Liver (tissue), 9 donors: ENCODE data around the gene C2orf76. TPM values are rescaled to one million over a fixed set of nuclear protein-coding genes. Genes with fewer than 3 reads are reported as not detected.
"Not testable (repeated sequence)": the region's sequence is repeated elsewhere in the genome, so short reads cannot be mapped to it uniquely, and the experiment has no call there.

Source experiments
- DNase-seq: peaks from one replicate; pipeline ENCODE4 v3.0.0-alpha.2; 2017; ENCODE audit warnings: low spot score
- H3K27ac ChIP-seq, 2 donors: one replicate each; pipeline ENCODE4 v1.7.0; 2013; ENCODE audit warnings: inconsistent platforms in 2 of 2, low read length in 2 of 2, control low read depth in 1 of 2, low read depth in 1 of 2, mild to moderate bottlenecking in 1 of 2
- H3K27me3 ChIP-seq, 4 donors: one replicate each; pipeline versions ENCODE4 v1.6.1 to v1.7.0; 2013; ENCODE audit warnings: low read length in 3 of 4, inconsistent platforms in 1 of 4, mild to moderate bottlenecking in 1 of 4, moderate library complexity in 1 of 4; ENCODE audit not compliant: control insufficient read depth in 4 of 4, insufficient read depth in 4 of 4
- H3K36me3 ChIP-seq, 4 donors: one replicate each; pipeline versions ENCODE4 v1.6.1 to v1.7.0; 2013; ENCODE audit warnings: low read length in 3 of 4, mild to moderate bottlenecking in 3 of 4, low read depth in 1 of 4, moderate library complexity in 1 of 4; ENCODE audit not compliant: control insufficient read depth in 4 of 4, insufficient read depth in 3 of 4
- H3K4me1 ChIP-seq, 4 donors: one replicate each; pipeline versions ENCODE4 v1.6.1 to v1.7.0; 2013; ENCODE audit warnings: low read length in 3 of 4, mild to moderate bottlenecking in 3 of 4, moderate library complexity in 1 of 4; ENCODE audit not compliant: control insufficient read depth in 4 of 4, insufficient read depth in 4 of 4
- H3K4me3 ChIP-seq, 3 donors: one replicate each; pipeline versions ENCODE4 v1.6.1 to v1.7.0; 2013; ENCODE audit warnings: low read length in 3 of 3, control low read depth in 1 of 3, low read depth in 1 of 3, mild to moderate bottlenecking in 1 of 3
- H3K9ac ChIP-seq, 2 donors: one replicate each; pipeline ENCODE4 v1.7.0; 2013; ENCODE audit warnings: low read length in 2 of 2, mild to moderate bottlenecking in 2 of 2, moderate library complexity in 2 of 2, control low read depth in 1 of 2, low read depth in 1 of 2
- H3K9me3 ChIP-seq, 4 donors: one replicate each; pipeline versions ENCODE4 v1.6.1 to v1.7.0; 2013; ENCODE audit warnings: low read length in 3 of 4; ENCODE audit not compliant: control insufficient read depth in 4 of 4
- ATF3 ChIP-seq: IDR thresholded peaks from 2 replicates; pipeline ENCODE4 v1.6.1; 2016; ENCODE audit warnings: antibody characterized with exemption
- CTCF ChIP-seq: fragments of 150-350 bp; IDR thresholded peaks from 2 replicates; pipeline ENCODE4 v1.5.1; 2017; ENCODE audit warnings: improper control_type of control experiment, low read depth, low read length; ENCODE audit not compliant: missing input control
- EGR1 ChIP-seq, 2 donors: IDR thresholded peaks; 2 replicates each; pipeline ENCODE4 v1.6.1; 2016 to 2018; ENCODE audit warnings: antibody characterized with exemption in 2 of 2, low read depth in 2 of 2
- FOXA1 ChIP-seq: IDR thresholded peaks from 2 replicates; pipeline ENCODE4 v1.6.1; 2016; ENCODE audit warnings: antibody characterized with exemption
- FOXA2 ChIP-seq: IDR thresholded peaks from 2 replicates; pipeline ENCODE4 v1.6.1; 2016; ENCODE audit warnings: antibody characterized with exemption
- GABPA ChIP-seq, 2 donors: IDR thresholded peaks in 1 of 2; conservative IDR thresholded peaks in 1 of 2; 2 replicates each; pipeline ENCODE4 v1.6.1; 2016; ENCODE audit warnings: antibody characterized with exemption in 2 of 2, mild to moderate bottlenecking in 1 of 2, moderate library complexity in 1 of 2
- HNF4A ChIP-seq, 2 donors: conservative IDR thresholded peaks; 2 replicates each; pipeline ENCODE4 v1.6.1; 2016; ENCODE audit warnings: antibody characterized with exemption in 2 of 2, mild to moderate bottlenecking in 2 of 2
- HNF4G ChIP-seq: IDR thresholded peaks from 2 replicates; pipeline ENCODE4 v1.6.1; 2016; ENCODE audit warnings: antibody characterized with exemption
- JUND ChIP-seq, 2 donors: IDR thresholded peaks; 2 replicates each; pipeline ENCODE4 v1.6.1; 2016; ENCODE audit warnings: antibody characterized with exemption in 2 of 2
- NR2F2 ChIP-seq: IDR thresholded peaks from 2 replicates; pipeline ENCODE4 v1.6.1; 2016; ENCODE audit warnings: antibody characterized with exemption
- RAD21 ChIP-seq, 2 donors: IDR thresholded peaks; 2 replicates each; pipeline ENCODE4 v1.6.1; 2016; ENCODE audit warnings: antibody characterized with exemption in 2 of 2, mild to moderate bottlenecking in 2 of 2
- RXRA ChIP-seq, 2 donors: IDR thresholded peaks; 2 replicates each; pipeline ENCODE4 v1.6.1; 2017 to 2018; ENCODE audit warnings: antibody characterized with exemption in 2 of 2, mild to moderate bottlenecking in 1 of 2
- SP1 ChIP-seq: IDR thresholded peaks from 2 replicates; pipeline ENCODE4 v1.6.1; 2018; ENCODE audit warnings: antibody characterized with exemption, mild to moderate bottlenecking
- TAF1 ChIP-seq: conservative IDR thresholded peaks from 2 replicates; pipeline ENCODE4 v1.6.1; 2016; ENCODE audit warnings: antibody characterized with exemption, mild to moderate bottlenecking
- YY1 ChIP-seq: IDR thresholded peaks from 2 replicates; pipeline ENCODE4 v1.6.1; 2016; ENCODE audit warnings: antibody characterized with exemption, mild to moderate bottlenecking
- WGBS: extraction: QIAGEN DNeasy Blood & Tissue Kit; methylation state at CpG from one replicate; pipeline ENCODE4 v1.1.7; 2013; 5-methylcytosine and 5-hydroxymethylcytosine counted together
- polyA plus RNA-seq, 2 donors: library from polyadenylated mRNA; stranded (reverse) in 1 of 2; unstranded in 1 of 2; fragments of 200-250 nt in 1 of 2; fragments of >200 nt in 1 of 2; fragmentation: Nextera tagmentation in 1 of 2; extraction: Ambion mirVana in 1 of 2; gene quantifications; one replicate each; pipeline versions ENCODE4 v1.2.1 to v1.2.3, GENCODE V29; 2013 to 2015
- total RNA-seq, 2 donors: library from RNA; depleted of rRNA; stranded (reverse); fragments of >200 nt; gene quantifications; one replicate each; pipeline ENCODE4 v1.2.3, GENCODE V29; 2014
- TF ChIP-seq, protein P1 (sequence below): IDR thresholded peaks from 2 replicates; pipeline ENCODE4 v1.6.1; 2016; ENCODE audit warnings: antibody characterized with exemption
- TF ChIP-seq, protein P2 (sequence below): IDR thresholded peaks from 2 replicates; pipeline ENCODE4 v1.6.1; 2016; ENCODE audit warnings: antibody characterized with exemption, mild to moderate bottlenecking
- TF ChIP-seq, protein P3 (sequence below): IDR thresholded peaks from 2 replicates; pipeline ENCODE4 v1.6.1; 2016; ENCODE audit warnings: antibody characterized with exemption
- donor health status: healthy.
- donor health status: healthy.
- donor health status: healthy.
- donor health status: healthy.
- donor health status: healthy.

Gene C2orf76
- total and polyA plus RNA-seq, 4 donors, result 2.7 to 6.3 (median 4.6) TPM

DNA sequence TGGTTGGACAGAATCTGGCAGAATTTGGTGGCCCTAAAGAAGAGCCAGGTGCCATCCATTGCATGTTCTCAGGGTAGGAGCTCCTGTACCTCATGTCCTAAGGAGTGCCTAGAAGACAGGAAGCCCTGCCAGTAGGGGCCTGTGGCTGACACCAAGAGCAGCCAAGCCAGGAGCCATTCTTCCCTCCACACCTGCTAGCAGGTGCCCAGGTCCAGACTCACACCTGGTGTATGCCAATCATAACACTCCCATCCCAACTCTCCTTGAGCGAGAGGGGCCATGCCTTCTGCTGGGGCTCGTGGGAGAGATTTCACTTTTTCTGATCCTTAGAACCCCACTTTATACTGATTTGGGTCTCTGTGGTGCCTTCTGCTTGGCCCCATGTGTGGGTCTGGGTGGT, 38.5 kb upstream of the C2orf76 start (continued):
- TF ChIP-seq ATF3 (no peak), NR2F2 (no peak), RXRA (IDR thresholded peaks at IDR 0.05) (no peak)

GRCh38 chr2:119403618-119404017, 37.0 kb upstream of the C2orf76 start:
- not testable (repeated sequence) for H3K36me3 ChIP-seq, DNase-seq, H3K27ac ChIP-seq, H3K9ac ChIP-seq, H3K4me3 ChIP-seq, H3K9me3 ChIP-seq, H3K27me3 ChIP-seq
- 94% methylated on average over 12 of the region's 12 CpGs for WGBS
- H3K4me1 ChIP-seq, result peaks cover 5 to 22% (median 11%) of the 10 kb centered on the region in 4 donors

GRCh38 chr2:119402645-119403560, 36.3 kb upstream of the C2orf76 start:
- TF ChIP-seq RAD21 (IDR thresholded peaks at IDR 0.05), result peak; percentile 64 to 75
- peak; percentile 74 for TF ChIP-seq SP1
- TF ChIP-seq, protein P1, sequence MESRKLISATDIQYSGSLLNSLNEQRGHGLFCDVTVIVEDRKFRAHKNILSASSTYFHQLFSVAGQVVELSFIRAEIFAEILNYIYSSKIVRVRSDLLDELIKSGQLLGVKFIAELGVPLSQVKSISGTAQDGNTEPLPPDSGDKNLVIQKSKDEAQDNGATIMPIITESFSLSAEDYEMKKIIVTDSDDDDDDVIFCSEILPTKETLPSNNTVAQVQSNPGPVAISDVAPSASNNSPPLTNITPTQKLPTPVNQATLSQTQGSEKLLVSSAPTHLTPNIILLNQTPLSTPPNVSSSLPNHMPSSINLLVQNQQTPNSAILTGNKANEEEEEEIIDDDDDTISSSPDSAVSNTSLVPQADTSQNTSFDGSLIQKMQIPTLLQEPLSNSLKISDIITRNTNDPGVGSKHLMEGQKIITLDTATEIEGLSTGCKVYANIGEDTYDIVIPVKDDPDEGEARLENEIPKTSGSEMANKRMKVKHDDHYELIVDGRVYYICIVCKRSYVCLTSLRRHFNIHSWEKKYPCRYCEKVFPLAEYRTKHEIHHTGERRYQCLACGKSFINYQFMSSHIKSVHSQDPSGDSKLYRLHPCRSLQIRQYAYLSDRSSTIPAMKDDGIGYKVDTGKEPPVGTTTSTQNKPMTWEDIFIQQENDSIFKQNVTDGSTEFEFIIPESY, result no peak
- peak; percentile 81 for TF ChIP-seq YY1
- no peak for TF ChIP-seq CTCF
- TF ChIP-seq, protein P2, sequence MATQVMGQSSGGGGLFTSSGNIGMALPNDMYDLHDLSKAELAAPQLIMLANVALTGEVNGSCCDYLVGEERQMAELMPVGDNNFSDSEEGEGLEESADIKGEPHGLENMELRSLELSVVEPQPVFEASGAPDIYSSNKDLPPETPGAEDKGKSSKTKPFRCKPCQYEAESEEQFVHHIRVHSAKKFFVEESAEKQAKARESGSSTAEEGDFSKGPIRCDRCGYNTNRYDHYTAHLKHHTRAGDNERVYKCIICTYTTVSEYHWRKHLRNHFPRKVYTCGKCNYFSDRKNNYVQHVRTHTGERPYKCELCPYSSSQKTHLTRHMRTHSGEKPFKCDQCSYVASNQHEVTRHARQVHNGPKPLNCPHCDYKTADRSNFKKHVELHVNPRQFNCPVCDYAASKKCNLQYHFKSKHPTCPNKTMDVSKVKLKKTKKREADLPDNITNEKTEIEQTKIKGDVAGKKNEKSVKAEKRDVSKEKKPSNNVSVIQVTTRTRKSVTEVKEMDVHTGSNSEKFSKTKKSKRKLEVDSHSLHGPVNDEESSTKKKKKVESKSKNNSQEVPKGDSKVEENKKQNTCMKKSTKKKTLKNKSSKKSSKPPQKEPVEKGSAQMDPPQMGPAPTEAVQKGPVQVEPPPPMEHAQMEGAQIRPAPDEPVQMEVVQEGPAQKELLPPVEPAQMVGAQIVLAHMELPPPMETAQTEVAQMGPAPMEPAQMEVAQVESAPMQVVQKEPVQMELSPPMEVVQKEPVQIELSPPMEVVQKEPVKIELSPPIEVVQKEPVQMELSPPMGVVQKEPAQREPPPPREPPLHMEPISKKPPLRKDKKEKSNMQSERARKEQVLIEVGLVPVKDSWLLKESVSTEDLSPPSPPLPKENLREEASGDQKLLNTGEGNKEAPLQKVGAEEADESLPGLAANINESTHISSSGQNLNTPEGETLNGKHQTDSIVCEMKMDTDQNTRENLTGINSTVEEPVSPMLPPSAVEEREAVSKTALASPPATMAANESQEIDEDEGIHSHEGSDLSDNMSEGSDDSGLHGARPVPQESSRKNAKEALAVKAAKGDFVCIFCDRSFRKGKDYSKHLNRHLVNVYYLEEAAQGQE, result peak; percentile 63
- TF ChIP-seq NR2F2, result peak; percentile 92
- TF ChIP-seq HNF4A (conservative IDR thresholded peaks at IDR 0.05), result peak; percentile 79 to 94
- TF ChIP-seq JUND (IDR thresholded peaks at IDR 0.05), result peak in 1 of 2 donors; percentile 82
- TF ChIP-seq GABPA (IDR thresholded peaks at IDR 0.05 in 1 of 2, conservative IDR thresholded peaks at IDR 0.05 in 1 of 2), result peak in 1 of 2 donors; percentile 81
- TF ChIP-seq, protein P3, sequence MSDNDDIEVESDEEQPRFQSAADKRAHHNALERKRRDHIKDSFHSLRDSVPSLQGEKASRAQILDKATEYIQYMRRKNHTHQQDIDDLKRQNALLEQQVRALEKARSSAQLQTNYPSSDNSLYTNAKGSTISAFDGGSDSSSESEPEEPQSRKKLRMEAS, result peak; percentile 95
- TF ChIP-seq EGR1 (IDR thresholded peaks at IDR 0.05; ENCODE audit: low read depth in 2 of 2), result peak in 1 of 2 donors; percentile 77
- TF ChIP-seq ATF3, result peak; percentile 15
- peak; percentile 36 for TF ChIP-seq FOXA2
- TF ChIP-seq HNF4G, result peak; percentile 23
- no peak for TF ChIP-seq TAF1
- TF ChIP-seq FOXA1, result peak; percentile 62
- TF ChIP-seq RXRA (IDR thresholded peaks at IDR 0.05), result peak; percentile 89 to 96
- Histone ChIP-seq H3K36me3 (no peaks in the 10 kb centered on the region), H3K4me1 (peaks cover 5 to 17% (median 10%) of the 10 kb centered on the region in 4 donors), H3K9me3 (no peaks in the 10 kb centered on the region), H3K27ac (peak overlapping the region; percentile 37 to 60), H3K9ac (no peak overlapping the region), H3K27me3 (no peaks in the 10 kb centered on the region), H3K4me3 (no peak overlapping the region)
- 62% methylated on average over 10 of the region's 10 CpGs for WGBS
- DNase-seq, result no peak
